HepG2 (cell line): Measurements from ENCODE around the gene MLX. TPM values are rescaled to one million over a fixed set of nuclear protein-coding genes. Genes with fewer than 3 reads are reported as not detected.

ENCODE experiments used
- BRCA1 ChIP-seq: sonication (generic); formaldehyde crosslinking; IDR thresholded peaks from 2 replicates; pipeline ENCODE4 v1.4.0; 2020; ENCODE audit warnings: missing genetic modification reagents
- HCFC1 ChIP-seq: fragments of 150-350 bp; IDR thresholded peaks from 2 replicates; pipeline ENCODE4 v1.6.1; 2014; ENCODE audit warnings: low read depth, low read length
- ISX ChIP-seq: sonication (generic); formaldehyde crosslinking; conservative IDR thresholded peaks from 2 replicates; pipeline ENCODE4 v1.5.0; 2020; ENCODE audit warnings: missing genetic modification reagents
- KAT7 ChIP-seq: IDR thresholded peaks from 2 replicates; pipeline ENCODE4 v1.6.1; 2018; ENCODE audit warnings: borderline replicate concordance, missing compliant biosample characterization
- KDM1A ChIP-seq: IDR thresholded peaks from 2 replicates; pipeline ENCODE4 v1.6.1; 2016; ENCODE audit warnings: missing compliant biosample characterization
- KLF9 ChIP-seq: IDR thresholded peaks from 2 replicates; pipeline ENCODE4 v1.6.1; 2016; ENCODE audit warnings: low read depth
- MYNN ChIP-seq: sonication (generic); formaldehyde crosslinking; IDR thresholded peaks from 2 replicates; pipeline ENCODE4 v1.4.0; 2020; ENCODE audit warnings: mild to moderate bottlenecking, low read depth, missing genetic modification reagents
- NBN ChIP-seq: fragments of 450-650 bp; conservative IDR thresholded peaks from 2 replicates; pipeline ENCODE4 v1.6.1; 2017
- RELA ChIP-seq: sonication (generic); formaldehyde crosslinking; IDR thresholded peaks from 2 replicates; pipeline ENCODE4 v1.4.0; 2020; ENCODE audit warnings: missing genetic modification reagents
- STAT5B ChIP-seq: sonication (generic); formaldehyde crosslinking; IDR thresholded peaks from 2 replicates; pipeline ENCODE4 v1.4.0; 2020; ENCODE audit warnings: missing genetic modification reagents
- ZBTB7A ChIP-seq: sonication (generic); formaldehyde crosslinking; IDR thresholded peaks from 2 replicates; pipeline ENCODE4 v1.8.0; 2022; ENCODE audit warnings: mild to moderate bottlenecking, missing genetic modification reagents
- ZNF124 ChIP-seq: sonication (generic); formaldehyde crosslinking; IDR thresholded peaks from 2 replicates; pipeline ENCODE4 v1.4.0; 2020; ENCODE audit warnings: missing genetic modification reagents
- ZNF225 ChIP-seq: sonication (generic); formaldehyde crosslinking; IDR thresholded peaks from 2 replicates; pipeline ENCODE4 v1.4.0; 2020; ENCODE audit warnings: mild to moderate bottlenecking, missing genetic modification reagents
- ZNF230 ChIP-seq: sonication (generic); formaldehyde crosslinking; IDR thresholded peaks from 2 replicates; pipeline ENCODE4 v1.4.0; 2020; ENCODE audit warnings: mild to moderate bottlenecking, missing genetic modification reagents
- ZNF256 ChIP-seq: sonication (generic); formaldehyde crosslinking; conservative IDR thresholded peaks from 2 replicates; pipeline ENCODE4 v1.4.0; 2020; ENCODE audit warnings: missing genetic modification reagents
- ZNF550 ChIP-seq: sonication (generic); formaldehyde crosslinking; IDR thresholded peaks from 2 replicates; pipeline ENCODE4 v1.4.0; 2020; ENCODE audit warnings: mild to moderate bottlenecking, missing genetic modification reagents, borderline replicate concordance
- ZNF703 ChIP-seq: sonication (generic); formaldehyde crosslinking; IDR thresholded peaks from 2 replicates; pipeline ENCODE4 v1.5.1; 2020; ENCODE audit warnings: missing genetic modification reagents, mild to moderate bottlenecking, moderate library complexity, borderline replicate concordance
- ZNF747 ChIP-seq: sonication (generic); formaldehyde crosslinking; IDR thresholded peaks from 2 replicates; pipeline ENCODE4 v1.8.1; 2023; ENCODE audit warnings: missing genetic modification reagents, mild to moderate bottlenecking, borderline replicate concordance
- ZNF83 ChIP-seq: sonication (generic); formaldehyde crosslinking; IDR thresholded peaks from 2 replicates; pipeline ENCODE4 v1.4.0; 2020; ENCODE audit warnings: missing genetic modification reagents, mild to moderate bottlenecking, borderline replicate concordance
- polyA plus RNA-seq, 8 experiments: library from polyadenylated mRNA; depleted of rRNA in 3 of 8; stranded (reverse) in 7 of 8; unstranded in 1 of 8; fragments of >200 nt; fragmentation: Illumina TruSeq in 4 of 8; extraction: Trizol in 4 of 8; gene quantifications; 2 replicates each; pipeline versions ENCODE4 v1.2.1 to v1.2.3, GENCODE V29; 2011 to 2016; ENCODE audit warnings: low read depth in 4 of 8, missing spikeins in 1 of 8, mixed read lengths in 1 of 8; ENCODE audit not compliant: insufficient read depth in 1 of 8
- total RNA-seq, 5 experiments: library from RNA; depleted of rRNA; stranded (reverse); fragments of >200 nt; fragmentation: Illumina TruSeq; extraction: Trizol; gene quantifications; 2 replicates each; pipeline ENCODE4 v1.2.3, GENCODE V29; 2016; ENCODE audit warnings: low read depth in 1 of 5
- TF ChIP-seq, protein P1 (sequence below): sonication (generic); formaldehyde crosslinking; IDR thresholded peaks from 2 replicates; pipeline ENCODE4 v1.5.1; 2020; ENCODE audit warnings: mild to moderate bottlenecking, missing genetic modification reagents, borderline replicate concordance
- TF ChIP-seq, protein P2 (sequence below): sonication (generic); formaldehyde crosslinking; IDR thresholded peaks from 2 replicates; pipeline ENCODE4 v1.5.1; 2020; ENCODE audit warnings: missing genetic modification reagents, mild to moderate bottlenecking, borderline replicate concordance

MLX gene
- total and polyA plus RNA-seq, 2 of the 13 experiments (the other 11 are each of a cell fraction or from before 2014, with no cell fraction given), result 38.9 to 74.4 TPM

DNA sequence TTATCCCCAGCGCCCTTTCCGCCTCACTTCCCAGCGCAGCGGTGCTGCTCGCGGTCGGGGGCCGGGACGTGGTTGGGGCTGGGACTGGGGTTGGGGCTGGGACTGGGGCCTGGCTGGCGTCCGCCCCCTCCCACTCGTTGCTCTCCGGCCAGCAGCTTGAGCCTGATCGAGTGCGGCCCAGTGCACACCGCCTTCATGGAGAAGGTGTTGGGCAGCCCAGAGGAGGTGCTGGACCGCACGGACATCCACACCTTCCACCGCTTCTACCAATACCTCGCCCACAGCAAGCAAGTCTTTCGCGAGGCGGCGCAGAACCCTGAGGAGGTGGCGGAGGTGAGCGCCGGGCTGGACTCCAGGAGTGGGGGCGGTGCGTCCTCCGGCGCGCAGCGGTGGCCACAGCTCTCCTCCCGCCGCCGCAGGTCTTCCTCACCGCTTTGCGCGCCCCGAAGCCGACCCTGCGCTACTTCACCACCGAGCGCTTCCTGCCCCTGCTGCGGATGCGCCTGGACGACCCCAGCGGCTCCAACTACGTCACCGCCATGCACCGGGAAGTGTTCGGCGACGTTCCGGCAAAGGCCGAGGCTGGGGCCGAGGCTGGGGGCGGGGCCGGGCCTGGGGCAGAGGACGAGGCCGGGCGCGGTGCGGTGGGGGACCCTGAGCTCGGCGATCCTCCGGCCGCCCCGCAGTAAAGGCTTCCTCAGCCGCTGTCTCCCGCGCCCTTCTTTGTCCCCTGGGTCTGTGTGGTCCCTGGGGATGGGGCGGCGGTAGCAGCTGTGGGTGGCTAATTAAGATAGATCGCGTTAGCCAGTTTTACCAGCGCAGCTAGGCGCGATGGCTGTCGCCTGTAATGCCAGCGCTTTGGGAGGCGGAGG is 12.4 kb upstream of the MLX start (continued):
- TF ChIP-seq, protein P1, sequence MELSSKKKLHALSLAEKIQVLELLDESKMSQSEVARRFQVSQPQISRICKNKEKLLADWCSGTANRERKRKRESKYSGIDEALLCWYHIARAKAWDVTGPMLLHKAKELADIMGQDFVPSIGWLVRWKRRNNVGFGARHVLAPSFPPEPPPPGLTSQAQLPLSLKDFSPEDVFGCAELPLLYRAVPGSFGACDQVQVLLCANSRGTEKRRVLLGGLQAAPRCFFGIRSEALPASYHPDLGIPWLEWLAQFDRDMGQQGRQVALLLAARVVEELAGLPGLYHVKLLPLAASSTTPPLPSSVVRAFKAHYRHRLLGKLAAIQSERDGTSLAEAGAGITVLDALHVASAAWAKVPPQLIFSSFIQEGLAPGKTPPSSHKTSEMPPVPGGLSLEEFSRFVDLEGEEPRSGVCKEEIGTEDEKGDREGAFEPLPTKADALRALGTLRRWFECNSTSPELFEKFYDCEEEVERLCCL, result peak; percentile 14; the same call in 1 of the 2 replicates
- TF ChIP-seq ISX (CRISPR knock-in tag), result no peak
- peak; percentile 96; the same call in 1 of the 2 replicates for TF ChIP-seq KLF9 (CRISPR knock-in tag)
- TF ChIP-seq RELA (CRISPR knock-in tag), result peak; percentile 28; the same call in 1 of the 2 replicates
- TF ChIP-seq ZNF230 (CRISPR knock-in tag), result peak; percentile 97
- 0 out of 2 replicates have a peak, but pooled peaks have one; percentile 65 for TF ChIP-seq BRCA1
- TF ChIP-seq ZNF225 (CRISPR knock-in tag), result peak; percentile 91; the same call in 1 of the 2 replicates
- TF ChIP-seq ZBTB7A (CRISPR knock-in tag), result peak; percentile 79; the same call in 1 of the 2 replicates
- TF ChIP-seq ZNF83 (CRISPR knock-in tag), result no peak
- peak; percentile 40 for TF ChIP-seq HCFC1
- peak; percentile 94; the same call in 1 of the 2 replicates for TF ChIP-seq ZNF550
- peak; percentile 52; the same call in 1 of the 2 replicates for TF ChIP-seq STAT5B (CRISPR knock-in tag)
- peak; percentile 68; the same call in 1 of the 2 replicates for TF ChIP-seq ZNF124 (CRISPR knock-in tag)
- TF ChIP-seq ZNF256 (CRISPR knock-in tag), result peak; percentile 69; the same call in 1 of the 2 replicates
- no peak; the same call in 1 of the 2 replicates for TF ChIP-seq MYNN (CRISPR knock-in tag)
- no peak for TF ChIP-seq NBN
- no peak for TF ChIP-seq ZNF703 (CRISPR knock-in tag)
- TF ChIP-seq ZNF747 (CRISPR knock-in tag), result peak; percentile 75
- TF ChIP-seq, protein P2, sequence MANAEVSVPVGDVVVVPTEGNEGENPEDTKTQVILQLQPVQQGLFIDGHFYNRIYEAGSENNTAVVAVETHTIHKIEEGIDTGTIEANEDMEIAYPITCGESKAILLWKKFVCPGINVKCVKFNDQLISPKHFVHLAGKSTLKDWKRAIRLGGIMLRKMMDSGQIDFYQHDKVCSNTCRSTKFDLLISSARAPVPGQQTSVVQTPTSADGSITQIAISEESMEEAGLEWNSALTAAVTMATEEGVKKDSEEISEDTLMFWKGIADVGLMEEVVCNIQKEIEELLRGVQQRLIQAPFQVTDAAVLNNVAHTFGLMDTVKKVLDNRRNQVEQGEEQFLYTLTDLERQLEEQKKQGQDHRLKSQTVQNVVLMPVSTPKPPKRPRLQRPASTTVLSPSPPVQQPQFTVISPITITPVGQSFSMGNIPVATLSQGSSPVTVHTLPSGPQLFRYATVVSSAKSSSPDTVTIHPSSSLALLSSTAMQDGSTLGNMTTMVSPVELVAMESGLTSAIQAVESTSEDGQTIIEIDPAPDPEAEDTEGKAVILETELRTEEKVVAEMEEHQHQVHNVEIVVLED (CRISPR knock-in tag), result peak; percentile 87
- no peak for TF ChIP-seq KDM1A (CRISPR knock-in tag)
- TF ChIP-seq KAT7 (CRISPR knock-in tag), result peak; percentile 98
